ENCODE measurements around the gene TTC23.

Gene TTC23

DNA sequence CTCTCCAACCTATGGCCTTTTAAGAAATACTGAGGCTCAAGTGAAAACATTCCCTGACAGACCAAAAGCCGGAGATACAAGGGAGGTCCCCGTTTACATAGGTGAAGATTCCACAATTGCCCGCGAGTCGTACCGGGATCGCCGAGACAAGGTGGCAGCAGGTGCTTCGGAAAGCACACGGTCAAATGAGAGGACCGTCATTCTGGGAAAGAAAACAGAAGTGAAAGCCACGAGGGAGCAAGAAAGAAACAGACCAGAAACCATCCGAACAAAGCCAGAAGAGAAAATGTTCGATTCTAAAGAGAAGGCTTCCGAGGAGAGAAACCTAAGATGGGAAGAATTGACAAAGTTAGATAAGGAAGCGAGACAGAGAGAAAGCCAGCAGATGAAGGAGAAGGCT, 119.7 kb downstream of the TTC23 start:
- H3K36me3 ChIP-seq (ENCODE audit: control insufficient read depth, insufficient read depth, low read length): peaks cover 2% of the 10 kb centered on the region
- no peaks in the 10 kb centered on the region for H3K4me1 ChIP-seq (ENCODE audit: control insufficient read depth, insufficient read depth, low read length)
- no peaks in the 10 kb centered on the region for H3K27me3 ChIP-seq (ENCODE audit: control insufficient read depth, insufficient read depth, low read length)
- H3K4me3 ChIP-seq (ENCODE audit: low read depth, low read length): no peak overlapping the region
- no peak overlapping the region for H3K9ac ChIP-seq (ENCODE audit: low read depth, low read length)
- no peaks in the 10 kb centered on the region for H3K9me3 ChIP-seq (ENCODE audit: control insufficient read depth, insufficient read depth, low read length)

DNA sequence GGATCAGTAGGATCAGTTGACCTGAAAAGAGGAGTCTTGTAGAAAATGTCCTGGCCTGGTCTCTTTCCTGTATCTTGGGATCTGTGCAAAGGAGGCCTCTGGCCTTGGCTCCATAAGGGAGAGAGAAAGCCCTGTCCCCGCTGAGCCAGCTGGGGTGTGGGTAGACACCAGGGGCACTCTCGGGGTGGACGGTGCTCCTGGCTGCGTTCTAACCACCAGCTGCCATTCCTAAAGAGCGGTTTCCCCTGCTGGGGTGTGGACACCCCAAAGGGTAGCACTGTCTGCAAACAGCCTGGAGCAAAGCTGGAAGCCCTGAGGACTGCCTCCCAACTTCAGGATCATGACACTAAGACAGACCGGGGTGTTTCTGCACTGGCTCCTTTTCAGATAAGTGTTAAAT, 121.0 kb downstream of the TTC23 start:
- H3K9me3 ChIP-seq (ENCODE audit: control insufficient read depth, insufficient read depth, low read length): no peaks in the 10 kb centered on the region
- H3K4me3 ChIP-seq (ENCODE audit: low read depth, low read length): no peak overlapping the region
- H3K27me3 ChIP-seq (ENCODE audit: control insufficient read depth, insufficient read depth, low read length): no peaks in the 10 kb centered on the region
- H3K36me3 ChIP-seq (ENCODE audit: control insufficient read depth, insufficient read depth, low read length): peaks cover 2% of the 10 kb centered on the region
- peaks cover 5% of the 10 kb centered on the region for H3K4me1 ChIP-seq (ENCODE audit: control insufficient read depth, insufficient read depth, low read length)
- no peak overlapping the region for H3K9ac ChIP-seq (ENCODE audit: low read depth, low read length)

DNA sequence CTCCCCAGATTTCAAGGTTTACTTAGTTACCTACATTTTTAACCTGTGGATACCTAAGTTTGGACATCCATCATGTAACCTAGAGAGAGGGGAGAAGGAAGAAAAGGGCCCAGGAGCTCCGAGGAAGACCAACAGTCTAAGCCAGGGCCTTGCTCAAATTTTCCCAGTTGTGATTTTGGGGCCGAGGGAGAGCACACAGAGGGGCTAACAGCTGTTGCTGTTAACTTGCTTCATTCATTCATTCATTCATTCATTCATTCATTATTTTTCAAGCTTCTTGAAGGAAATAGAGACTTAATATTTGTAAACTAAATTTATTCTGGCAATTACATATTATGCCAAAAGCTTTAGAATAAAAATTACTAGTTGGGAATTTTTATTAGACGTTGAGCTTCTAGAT, 121.6 kb downstream of the TTC23 start:
- Histone ChIP-seq H3K4me3 (ENCODE audit: low read depth, low read length) (no peak overlapping the region), H3K36me3 (ENCODE audit: control insufficient read depth, insufficient read depth, low read length) (peaks cover 2% of the 10 kb centered on the region), H3K9me3 (ENCODE audit: control insufficient read depth, insufficient read depth, low read length) (no peaks in the 10 kb centered on the region), H3K27me3 (ENCODE audit: control insufficient read depth, insufficient read depth, low read length) (no peaks in the 10 kb centered on the region), H3K9ac (ENCODE audit: low read depth, low read length) (no peak overlapping the region), H3K4me1 (ENCODE audit: control insufficient read depth, insufficient read depth, low read length) (peaks cover 5% of the 10 kb centered on the region)

- Histone ChIP-seq H3K9ac (ENCODE audit: low read depth, low read length) (no peak overlapping the region), H3K9me3 (ENCODE audit: control insufficient read depth, insufficient read depth, low read length) (no peaks in the 10 kb centered on the region), H3K4me1 (ENCODE audit: control insufficient read depth, insufficient read depth, low read length) (peaks cover 5% of the 10 kb centered on the region), H3K4me3 (ENCODE audit: low read depth, low read length) (no peak overlapping the region), H3K36me3 (ENCODE audit: control insufficient read depth, insufficient read depth, low read length) (peaks cover 2% of the 10 kb centered on the region), H3K27me3 (ENCODE audit: control insufficient read depth, insufficient read depth, low read length) (no peaks in the 10 kb centered on the region)
Measured at GRCh38 chr15:99126930-99127329, 122.5 kb downstream of the TTC23 start.

DNA sequence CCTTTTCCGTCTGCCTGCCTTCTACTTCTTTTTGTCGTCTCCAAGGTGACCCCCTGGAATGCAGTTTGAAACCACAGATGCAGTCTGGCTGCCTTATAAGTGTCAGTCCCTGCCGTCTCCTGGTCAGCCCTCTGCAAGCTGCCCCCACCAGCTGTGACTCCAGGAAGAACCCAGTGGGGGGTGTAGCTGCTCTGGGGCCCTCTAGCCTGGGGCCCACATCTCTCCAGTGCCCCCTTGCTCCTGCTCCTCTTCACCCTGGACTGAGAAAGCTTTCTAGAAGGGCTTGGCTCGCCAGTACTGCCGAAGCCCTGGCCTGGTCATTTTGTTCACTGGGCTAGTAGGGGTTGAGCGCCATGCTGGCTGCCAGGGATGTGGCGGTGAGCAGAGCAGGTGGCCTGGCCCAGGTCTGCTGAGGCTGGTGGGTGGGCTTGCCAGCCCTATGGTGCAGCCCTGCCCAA, 123.2 kb downstream of the TTC23 start:
- Histone ChIP-seq H3K4me3 (ENCODE audit: low read depth, low read length) (no peak overlapping the region), H3K36me3 (ENCODE audit: control insufficient read depth, insufficient read depth, low read length) (peaks cover 2% of the 10 kb centered on the region), H3K27me3 (ENCODE audit: control insufficient read depth, insufficient read depth, low read length) (no peaks in the 10 kb centered on the region), H3K4me1 (ENCODE audit: control insufficient read depth, insufficient read depth, low read length) (peaks cover 5% of the 10 kb centered on the region), H3K9ac (ENCODE audit: low read depth, low read length) (no peak overlapping the region), H3K9me3 (ENCODE audit: control insufficient read depth, insufficient read depth, low read length) (no peaks in the 10 kb centered on the region)

GRCh38 chr15:99125061-99125891, 124.1 kb downstream of the TTC23 start:
- no peaks in the 10 kb centered on the region for H3K27me3 ChIP-seq (ENCODE audit: control insufficient read depth, insufficient read depth, low read length)
- no peaks in the 10 kb centered on the region for H3K9me3 ChIP-seq (ENCODE audit: control insufficient read depth, insufficient read depth, low read length)
- H3K4me1 ChIP-seq (ENCODE audit: control insufficient read depth, insufficient read depth, low read length): peaks cover 5% of the 10 kb centered on the region
- peaks cover 2% of the 10 kb centered on the region for H3K36me3 ChIP-seq (ENCODE audit: control insufficient read depth, insufficient read depth, low read length)
- H3K9ac ChIP-seq (ENCODE audit: low read depth, low read length): no peak overlapping the region
- H3K4me3 ChIP-seq (ENCODE audit: low read depth, low read length): no peak overlapping the region

DNA sequence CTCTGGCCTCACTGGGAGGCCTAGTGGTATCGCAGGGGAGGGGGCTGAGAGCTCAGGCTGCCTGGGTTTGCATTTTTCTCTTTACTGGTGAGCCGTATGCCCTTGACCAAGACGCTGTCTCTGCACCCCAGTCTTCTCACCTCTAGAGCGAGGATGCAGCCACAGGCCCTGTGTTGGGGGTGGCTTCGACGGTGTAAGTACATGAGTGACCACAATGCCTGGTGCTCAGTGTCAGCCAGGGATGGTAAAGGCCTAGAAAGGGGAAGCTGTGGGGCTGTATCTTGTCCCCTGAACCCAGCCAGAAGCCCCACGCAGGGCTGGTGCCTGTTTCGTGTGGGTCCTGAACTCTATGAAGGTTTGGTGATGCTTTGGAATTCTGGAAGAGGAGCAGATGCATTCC, 124.7 kb downstream of the TTC23 start:
- H3K9me3 ChIP-seq (ENCODE audit: control insufficient read depth, insufficient read depth, low read length): no peaks in the 10 kb centered on the region
- H3K4me1 ChIP-seq (ENCODE audit: control insufficient read depth, insufficient read depth, low read length): peaks cover 5% of the 10 kb centered on the region
- no peak overlapping the region for H3K9ac ChIP-seq (ENCODE audit: low read depth, low read length)
- no peak overlapping the region for H3K4me3 ChIP-seq (ENCODE audit: low read depth, low read length)
- no peaks in the 10 kb centered on the region for H3K27me3 ChIP-seq (ENCODE audit: control insufficient read depth, insufficient read depth, low read length)
- peaks cover 2% of the 10 kb centered on the region for H3K36me3 ChIP-seq (ENCODE audit: control insufficient read depth, insufficient read depth, low read length)

DNA sequence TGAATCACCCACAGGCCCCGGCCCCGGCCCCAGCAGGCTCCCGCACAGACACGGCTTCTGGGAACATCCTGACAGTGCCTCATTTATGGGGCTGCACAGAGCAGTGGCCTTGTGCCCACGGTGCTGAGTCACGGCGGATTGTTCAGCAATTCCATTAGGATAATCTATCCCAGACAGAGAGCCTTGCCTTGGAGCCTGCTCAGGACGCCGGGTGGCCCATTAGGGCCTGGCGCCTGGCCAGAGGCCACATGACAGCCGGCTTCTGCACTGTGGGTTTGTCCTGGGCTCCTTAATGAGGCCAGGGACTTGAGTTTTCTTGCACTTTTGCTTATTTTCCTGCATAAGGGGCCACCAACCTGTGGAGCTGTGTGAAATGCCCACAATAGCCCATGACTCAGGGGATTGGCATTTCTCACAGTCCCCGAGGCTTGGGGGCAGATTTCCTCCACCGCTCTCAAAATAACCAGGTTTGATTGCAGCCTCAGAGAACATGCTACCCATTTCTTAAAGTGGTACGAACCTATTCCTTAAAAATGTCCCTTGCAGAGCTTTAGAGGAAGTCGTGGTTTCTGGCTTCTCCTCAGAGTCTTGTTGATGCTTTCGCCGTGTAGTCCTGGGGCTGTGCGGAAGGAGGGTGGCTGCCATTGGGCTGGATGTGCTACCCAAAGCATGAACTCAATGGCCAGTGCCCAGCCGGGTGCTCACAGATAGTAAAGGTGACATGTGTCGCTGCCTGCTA, 125.5 kb downstream of the TTC23 start:
- H3K4me3 ChIP-seq (ENCODE audit: low read depth, low read length): no peak overlapping the region

DNA sequence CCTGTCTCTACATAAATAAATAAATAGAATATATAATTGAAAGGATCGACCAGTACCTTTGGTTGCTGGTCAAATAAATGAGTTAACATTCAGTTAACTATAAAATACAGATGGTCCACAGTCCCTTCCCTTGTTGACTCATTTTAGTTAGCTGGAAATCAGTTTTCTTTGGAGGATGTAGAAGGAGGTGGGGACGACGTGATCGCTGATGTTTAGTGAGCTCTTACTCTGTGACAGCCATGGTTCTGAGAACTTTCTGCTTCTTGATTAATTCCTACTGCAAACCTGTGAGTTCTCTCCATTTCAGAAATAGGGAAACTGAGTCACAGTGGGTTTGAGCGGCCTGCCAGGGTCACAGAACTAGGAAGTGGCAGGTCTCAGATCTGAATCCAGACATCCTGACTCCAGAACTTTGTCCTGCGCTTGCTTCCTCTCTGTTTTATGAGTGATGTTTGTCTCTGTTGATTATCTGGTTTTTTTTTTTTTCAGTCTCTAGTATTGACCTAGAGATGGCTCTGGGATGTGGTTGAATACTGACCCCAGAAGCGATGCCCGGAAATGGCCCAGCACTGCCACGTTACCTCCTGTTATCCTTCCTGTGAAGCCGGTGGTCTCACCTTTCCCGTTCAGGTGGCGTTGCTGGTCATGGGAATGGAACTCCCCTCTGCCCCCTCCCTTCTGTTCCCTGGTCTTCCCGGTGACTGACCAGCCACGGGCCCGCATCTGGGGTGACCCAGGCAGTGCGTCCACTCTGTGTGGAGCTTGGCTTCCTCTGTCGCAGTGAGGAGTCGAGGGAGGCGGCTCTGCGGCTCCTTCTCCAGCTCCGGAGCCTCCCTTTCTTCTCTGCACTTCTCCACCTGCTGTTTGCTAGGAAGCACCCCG, 126.3 kb downstream of the TTC23 start:
- H3K9me3 ChIP-seq (ENCODE audit: control insufficient read depth, insufficient read depth, low read length): no peaks in the 10 kb centered on the region
- H3K36me3 ChIP-seq (ENCODE audit: control insufficient read depth, insufficient read depth, low read length): peaks cover 2% of the 10 kb centered on the region
- no peak overlapping the region for H3K9ac ChIP-seq (ENCODE audit: low read depth, low read length)
- no peaks in the 10 kb centered on the region for H3K27me3 ChIP-seq (ENCODE audit: control insufficient read depth, insufficient read depth, low read length)
- no peak overlapping the region for H3K4me3 ChIP-seq (ENCODE audit: low read depth, low read length)
- H3K4me1 ChIP-seq (ENCODE audit: control insufficient read depth, insufficient read depth, low read length): peaks cover 5% of the 10 kb centered on the region

More for the DNA sequence above, 125.5 kb downstream of the TTC23 start:
- Histone ChIP-seq H3K36me3 (ENCODE audit: control insufficient read depth, insufficient read depth, low read length) (peaks cover 2% of the 10 kb centered on the region), H3K9ac (ENCODE audit: low read depth, low read length) (no peak overlapping the region), H3K4me1 (ENCODE audit: control insufficient read depth, insufficient read depth, low read length) (peaks cover 5% of the 10 kb centered on the region), H3K9me3 (ENCODE audit: control insufficient read depth, insufficient read depth, low read length) (no peaks in the 10 kb centered on the region), H3K27me3 (ENCODE audit: control insufficient read depth, insufficient read depth, low read length) (no peaks in the 10 kb centered on the region)

DNA sequence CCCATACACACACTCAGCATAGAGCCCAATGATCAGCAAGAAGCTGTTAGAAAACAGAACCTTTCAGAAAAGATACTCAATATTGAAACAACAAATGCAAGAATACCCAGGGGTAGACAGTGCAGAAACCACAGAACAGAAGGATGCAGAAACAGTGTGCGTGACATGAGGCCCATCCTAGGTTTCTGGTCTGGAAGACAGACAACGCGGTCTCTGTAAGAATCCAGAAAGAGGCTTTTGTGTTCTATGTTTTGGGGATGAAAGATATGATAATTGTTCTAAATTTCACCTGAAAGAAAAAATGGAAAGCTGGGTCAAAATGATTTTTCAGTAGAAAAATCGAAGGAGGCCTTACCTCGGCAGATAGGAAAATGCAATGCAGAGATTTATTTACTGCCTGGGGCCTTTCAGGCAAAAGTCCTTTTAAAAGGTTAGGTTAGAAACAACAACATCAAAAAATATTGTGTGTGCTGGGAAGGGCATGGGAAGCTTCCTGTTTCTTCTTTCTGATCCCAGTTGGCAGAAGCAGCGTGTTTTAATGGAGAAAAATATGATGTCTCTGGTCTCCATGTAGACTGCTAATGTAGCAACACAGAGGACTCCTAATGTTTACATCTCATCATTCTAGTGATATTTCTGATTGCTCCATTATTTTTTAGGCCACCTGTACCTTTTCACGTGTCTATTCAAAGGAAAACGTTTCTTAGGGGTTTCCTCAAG, 127.5 kb downstream of the TTC23 start:
- Histone ChIP-seq H3K9me3 (ENCODE audit: control insufficient read depth, insufficient read depth, low read length) (no peaks in the 10 kb centered on the region), H3K9ac (ENCODE audit: low read depth, low read length) (no peak overlapping the region), H3K27me3 (ENCODE audit: control insufficient read depth, insufficient read depth, low read length) (no peaks in the 10 kb centered on the region), H3K4me1 (ENCODE audit: control insufficient read depth, insufficient read depth, low read length) (peaks cover 5% of the 10 kb centered on the region), H3K36me3 (ENCODE audit: control insufficient read depth, insufficient read depth, low read length) (peaks cover 2% of the 10 kb centered on the region), H3K4me3 (ENCODE audit: low read depth, low read length) (no peak overlapping the region)

DNA sequence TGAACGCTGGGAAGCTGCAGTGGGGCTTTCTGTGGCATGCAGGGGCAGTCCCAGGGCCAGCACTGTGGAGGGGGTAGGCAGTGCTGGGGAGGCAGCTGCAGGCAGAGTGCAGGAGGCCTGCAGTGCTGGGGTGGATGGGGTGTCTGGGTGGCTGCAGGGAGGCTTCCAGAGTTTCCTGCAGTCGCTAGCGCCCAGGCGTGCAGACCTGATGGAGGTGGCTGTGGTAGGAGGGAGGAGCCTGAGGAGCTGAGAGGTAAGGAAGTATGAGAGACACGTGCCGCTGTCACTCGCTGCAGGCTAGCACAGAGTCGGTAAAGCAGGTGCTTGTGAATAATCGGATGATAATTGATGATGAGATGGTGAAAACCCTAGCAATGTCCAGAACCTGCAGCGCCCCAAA, 128.2 kb downstream of the TTC23 start:
- Histone ChIP-seq H3K36me3 (ENCODE audit: control insufficient read depth, insufficient read depth, low read length) (peaks cover 2% of the 10 kb centered on the region), H3K27me3 (ENCODE audit: control insufficient read depth, insufficient read depth, low read length) (no peaks in the 10 kb centered on the region), H3K9ac (ENCODE audit: low read depth, low read length) (no peak overlapping the region), H3K4me3 (ENCODE audit: low read depth, low read length) (no peak overlapping the region), H3K9me3 (ENCODE audit: control insufficient read depth, insufficient read depth, low read length) (no peaks in the 10 kb centered on the region), H3K4me1 (ENCODE audit: control insufficient read depth, insufficient read depth, low read length) (peaks cover 5% of the 10 kb centered on the region)

Measured in iPS-15b (cell line).